H9 (cell line): ENCODE results near the gene STXBP6. TPM values are rescaled to one million over a fixed set of nuclear protein-coding genes. Genes with fewer than 3 reads are reported as not detected.

ENCODE experiments used
- DNase-seq: peaks from one replicate; pipeline ENCODE4 v3.0.0-alpha.2; 2017
- H2AFZ ChIP-seq: one replicate; pipeline ENCODE4 v1.6.1; 2013; ENCODE audit warnings: mild to moderate bottlenecking, low read length, control low read depth, moderate library complexity
- H2AK5ac ChIP-seq: 2 replicates; pipeline ENCODE4 v1.6.1; 2013; ENCODE audit warnings: low read length, control low read depth, mixed read lengths; ENCODE audit not compliant: insufficient read length
- H2BK120ac ChIP-seq: one replicate; pipeline ENCODE4 v1.6.1; 2013; ENCODE audit warnings: low read depth, mild to moderate bottlenecking, low read length, control low read depth, inconsistent platforms; ENCODE audit not compliant: poor library complexity, severe bottlenecking
- H2BK12ac ChIP-seq: 2 replicates; pipeline ENCODE4 v1.6.1; 2013; ENCODE audit warnings: low read length, control low read depth, mixed read lengths, low read depth; ENCODE audit not compliant: insufficient read length
- H2BK15ac ChIP-seq: 2 replicates; pipeline ENCODE4 v1.6.1; 2013; ENCODE audit warnings: low read depth, low read length, control low read depth
- H2BK20ac ChIP-seq: one replicate; pipeline ENCODE4 v1.6.1; 2013; ENCODE audit warnings: low read depth, mild to moderate bottlenecking, low read length, control low read depth, inconsistent platforms; ENCODE audit not compliant: poor library complexity, severe bottlenecking
- H2BK5ac ChIP-seq: 2 replicates; pipeline ENCODE4 v1.6.1; 2013; ENCODE audit warnings: low read length, control low read depth, mixed read lengths; ENCODE audit not compliant: insufficient read length
- H3K14ac ChIP-seq: 2 replicates; pipeline ENCODE4 v1.6.1; 2013; ENCODE audit warnings: low read length, control low read depth; ENCODE audit not compliant: insufficient read depth
- H3K18ac ChIP-seq: 2 replicates; pipeline ENCODE4 v1.6.1; 2013; ENCODE audit warnings: low read depth, mild to moderate bottlenecking, mixed read lengths, low read length, control low read depth; ENCODE audit not compliant: insufficient read length
- H3K23ac ChIP-seq: 2 replicates; pipeline ENCODE4 v1.6.1; 2013; ENCODE audit warnings: low read length, control low read depth, mixed read lengths, low read depth; ENCODE audit not compliant: insufficient read length
- H3K23me2 ChIP-seq: 2 replicates; pipeline ENCODE4 v1.6.1; 2013; ENCODE audit warnings: low read depth, mild to moderate bottlenecking, mixed read lengths, low read length, control low read depth; ENCODE audit not compliant: insufficient read length, poor library complexity, severe bottlenecking
- H3K27ac ChIP-seq: 2 replicates; pipeline ENCODE4 v1.5.1; 2013; ENCODE audit warnings: low read length, control low read depth, mixed read lengths, low read depth; ENCODE audit not compliant: insufficient read length
- H3K27me3 ChIP-seq: 2 replicates; pipeline ENCODE4 v1.6.1; 2013; ENCODE audit warnings: low read length, control low read depth, inconsistent platforms; ENCODE audit not compliant: insufficient read depth
- H3K4ac ChIP-seq: 2 replicates; pipeline ENCODE4 v1.6.1; 2013; ENCODE audit warnings: low read depth, mild to moderate bottlenecking, control low read depth, inconsistent platforms, low read length, moderate library complexity
- H3K4me1 ChIP-seq: 2 replicates; pipeline ENCODE4 v1.6.1; 2013; ENCODE audit warnings: low read length, control low read depth, inconsistent platforms; ENCODE audit not compliant: insufficient read depth
- H3K4me2 ChIP-seq: 2 replicates; pipeline ENCODE4 v1.6.1; 2013; ENCODE audit warnings: low read length, control low read depth, mixed read lengths; ENCODE audit not compliant: insufficient read length, insufficient read depth
- H3K56ac ChIP-seq: 2 replicates; pipeline ENCODE4 v1.6.1; 2013; ENCODE audit warnings: low read depth, mild to moderate bottlenecking, mixed read lengths, low read length, control low read depth; ENCODE audit not compliant: insufficient read length
- H3K79me1 ChIP-seq: 2 replicates; pipeline ENCODE4 v1.6.1; 2013; ENCODE audit warnings: low read depth, mild to moderate bottlenecking, moderate library complexity, low read length, control low read depth, inconsistent platforms; ENCODE audit not compliant: insufficient read depth, poor library complexity, severe bottlenecking
- H3K79me2 ChIP-seq: 2 replicates; pipeline ENCODE4 v1.6.1; 2013; ENCODE audit warnings: low read length, control low read depth, inconsistent platforms; ENCODE audit not compliant: insufficient read depth
- H3K9ac ChIP-seq: 2 replicates; pipeline ENCODE4 v1.6.1; 2013; ENCODE audit warnings: low read length, control low read depth, mixed read lengths; ENCODE audit not compliant: insufficient read length; ENCODE audit errors: extremely low read depth
- H3K9me3 ChIP-seq: one replicate; pipeline ENCODE4 v1.6.1; 2013; ENCODE audit warnings: low read depth, low read length, inconsistent platforms; ENCODE audit not compliant: control insufficient read depth
- H3T11ph ChIP-seq: one replicate; pipeline ENCODE4 v1.6.1; 2013; ENCODE audit warnings: mild to moderate bottlenecking, low read length, control low read depth, inconsistent platforms
- H4K20me1 ChIP-seq: one replicate; pipeline ENCODE4 v1.6.1; 2013; ENCODE audit not compliant: control insufficient read depth, insufficient read length, insufficient read depth
- H4K5ac ChIP-seq: 2 replicates; pipeline ENCODE4 v1.6.1; 2013; ENCODE audit warnings: low read depth, mild to moderate bottlenecking, mixed read lengths, low read length, control low read depth; ENCODE audit not compliant: insufficient read length
- H4K8ac ChIP-seq: replicated peaks from 2 replicates; pipeline ENCODE4 v1.6.1; 2013; ENCODE audit warnings: low read length, control low read depth, mixed read lengths, low read depth; ENCODE audit not compliant: insufficient read length
- H4K91ac ChIP-seq: 2 replicates; pipeline ENCODE4 v1.6.1; 2013; ENCODE audit warnings: low read depth, mild to moderate bottlenecking, moderate library complexity, mixed read lengths, low read length, control low read depth; ENCODE audit not compliant: insufficient read length
- H3K27ac Mint-ChIP-seq, 3 experiments: 2 replicates in 2 of 3; 3 replicates in 1 of 3; pipeline ENCODE4 v1.8.0; 2020 to 2021; ENCODE audit warnings: mixed read lengths in 3 of 3, mild to moderate bottlenecking in 1 of 3, moderate library complexity in 1 of 3
- H3K27me3 Mint-ChIP-seq: 2 replicates; pipeline ENCODE4 v1.8.0; 2021; ENCODE audit warnings: low read depth, mild to moderate bottlenecking, moderate library complexity, mixed read lengths
- H3K36me3 Mint-ChIP-seq, 3 experiments: 2 replicates in 2 of 3; 3 replicates in 1 of 3; pipeline ENCODE4 v1.8.0; 2020 to 2021; ENCODE audit warnings: low read depth in 3 of 3, mixed read lengths in 3 of 3; ENCODE audit not compliant: insufficient read depth in 1 of 3
- H3K4me1 Mint-ChIP-seq, 2 experiments: 2 replicates each; pipeline ENCODE4 v1.8.0; 2020; ENCODE audit warnings: mixed read lengths in 2 of 2
- H3K4me3 Mint-ChIP-seq, 2 experiments: 2 replicates in 1 of 2; 3 replicates in 1 of 2; pipeline ENCODE4 v1.8.0; 2020 to 2021; ENCODE audit warnings: mild to moderate bottlenecking in 2 of 2, mixed read lengths in 2 of 2, moderate library complexity in 1 of 2
- H3K9me3 Mint-ChIP-seq, 2 experiments: 2 replicates in 1 of 2; 3 replicates in 1 of 2; pipeline ENCODE4 v1.8.0; 2020; ENCODE audit warnings: mild to moderate bottlenecking in 2 of 2, mixed read lengths in 2 of 2, moderate library complexity in 1 of 2
- WGBS: extraction: QIAGEN DNeasy Blood & Tissue Kit; methylation state at CpG from one replicate; pipeline ENCODE4 v1.1.7; 2013; ENCODE audit warnings: missing lambda C conversion rate, low lambda C conversion rate, mixed read lengths; ENCODE audit not compliant: insufficient read length; ENCODE audit errors: extremely low coverage; 5-methylcytosine and 5-hydroxymethylcytosine counted together
- total RNA-seq: library from RNA; stranded (reverse); gene quantifications from 2 replicates; pipeline ENCODE4 v1.2.1, GENCODE V29; 2021
- TF ChIP-seq, protein P1 (sequence below): fragments of 200-600 bp; sonication (generic); conservative IDR thresholded peaks from 3 replicates; pipeline ENCODE4 v1.8.0; 2021; ENCODE audit warnings: antibody characterized with exemption, mild to moderate bottlenecking

Gene STXBP6
- total RNA-seq, 1 experiment from 2014 or later, result 3.6 TPM

DNA sequence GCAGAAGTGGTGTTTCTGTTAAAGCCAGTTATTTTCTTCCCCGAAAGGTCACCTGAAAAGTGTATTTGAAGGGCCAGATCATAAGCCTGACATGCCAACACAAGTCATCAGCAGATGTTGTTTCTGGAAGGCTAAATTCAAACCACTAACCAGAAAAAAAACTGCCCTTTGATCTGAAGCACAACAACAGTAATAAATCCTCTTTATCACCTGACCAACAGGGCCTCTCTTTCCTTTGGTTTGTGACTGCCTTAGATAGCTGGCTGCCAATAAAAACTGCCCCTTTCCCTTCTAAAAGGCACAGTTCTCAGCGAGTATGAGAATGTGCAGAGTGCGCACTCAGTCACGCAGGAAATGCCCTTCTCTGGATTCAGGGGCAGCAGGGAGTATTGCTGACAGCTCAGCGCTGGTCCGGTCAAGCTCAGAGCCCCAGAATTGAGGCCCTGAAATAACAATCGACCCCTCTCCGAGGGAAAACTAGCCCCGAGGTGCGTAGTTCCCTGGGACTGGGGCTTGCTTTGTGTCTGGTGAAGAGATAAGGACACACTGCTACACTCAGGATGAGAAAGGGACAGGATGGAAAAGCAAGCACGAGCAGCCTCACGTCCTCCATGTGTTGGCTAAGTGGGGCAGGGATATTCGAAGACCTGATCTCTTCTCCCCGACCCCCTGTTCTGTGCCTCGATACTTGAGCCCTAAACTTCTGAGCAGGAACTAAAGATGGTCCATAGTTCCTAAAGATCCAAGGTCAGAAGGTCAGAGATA is 231.7 kb downstream of the STXBP6 start:
- H3K4me1 Mint-ChIP-seq, result no peaks in the 10 kb centered on the region
- H3K36me3 Mint-ChIP-seq, result no peaks in the 10 kb centered on the region
- H4K91ac ChIP-seq, result no peak overlapping the region
- H3T11ph ChIP-seq, result no peak overlapping the region
- H3K79me1 ChIP-seq, result no peaks in the 10 kb centered on the region
- H3K9me3 ChIP-seq, result no peaks in the 10 kb centered on the region
- H3K23me2 ChIP-seq, result no peaks in the 10 kb centered on the region
- no peak overlapping the region for H3K14ac ChIP-seq
- H3K4me3 Mint-ChIP-seq, result no peak overlapping the region
- no peak overlapping the region for H4K8ac ChIP-seq
- no peak overlapping the region for H2BK5ac ChIP-seq
- H3K9ac ChIP-seq, result no peak overlapping the region
- WGBS, result no CpG with 5 or more reads among the region's 15 CpGs
- H3K4ac ChIP-seq, result no peak overlapping the region
- DNase-seq, result no peak
- no peaks in the 10 kb centered on the region for H3K27me3 Mint-ChIP-seq
- no peak overlapping the region for H2BK120ac ChIP-seq
- H2BK12ac ChIP-seq, result no peak overlapping the region
- H2AFZ ChIP-seq, result no peak overlapping the region
- no peak overlapping the region for H3K18ac ChIP-seq
- H2BK20ac ChIP-seq, result no peak overlapping the region
- no peak overlapping the region for H3K27ac Mint-ChIP-seq
- no peak overlapping the region for H3K56ac ChIP-seq
- H3K27me3 ChIP-seq, result no peaks in the 10 kb centered on the region
- TF ChIP-seq, protein P1, sequence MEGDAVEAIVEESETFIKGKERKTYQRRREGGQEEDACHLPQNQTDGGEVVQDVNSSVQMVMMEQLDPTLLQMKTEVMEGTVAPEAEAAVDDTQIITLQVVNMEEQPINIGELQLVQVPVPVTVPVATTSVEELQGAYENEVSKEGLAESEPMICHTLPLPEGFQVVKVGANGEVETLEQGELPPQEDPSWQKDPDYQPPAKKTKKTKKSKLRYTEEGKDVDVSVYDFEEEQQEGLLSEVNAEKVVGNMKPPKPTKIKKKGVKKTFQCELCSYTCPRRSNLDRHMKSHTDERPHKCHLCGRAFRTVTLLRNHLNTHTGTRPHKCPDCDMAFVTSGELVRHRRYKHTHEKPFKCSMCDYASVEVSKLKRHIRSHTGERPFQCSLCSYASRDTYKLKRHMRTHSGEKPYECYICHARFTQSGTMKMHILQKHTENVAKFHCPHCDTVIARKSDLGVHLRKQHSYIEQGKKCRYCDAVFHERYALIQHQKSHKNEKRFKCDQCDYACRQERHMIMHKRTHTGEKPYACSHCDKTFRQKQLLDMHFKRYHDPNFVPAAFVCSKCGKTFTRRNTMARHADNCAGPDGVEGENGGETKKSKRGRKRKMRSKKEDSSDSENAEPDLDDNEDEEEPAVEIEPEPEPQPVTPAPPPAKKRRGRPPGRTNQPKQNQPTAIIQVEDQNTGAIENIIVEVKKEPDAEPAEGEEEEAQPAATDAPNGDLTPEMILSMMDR, result no peak
- no peaks in the 10 kb centered on the region for H4K20me1 ChIP-seq
- no peak overlapping the region for H4K5ac ChIP-seq
- no peak overlapping the region for H3K4me2 ChIP-seq
- H2BK15ac ChIP-seq, result no peak overlapping the region
- H3K79me2 ChIP-seq, result no peaks in the 10 kb centered on the region
- H3K27ac ChIP-seq, result no peak overlapping the region
- H3K23ac ChIP-seq, result no peak overlapping the region
- no peaks in the 10 kb centered on the region for H3K4me1 ChIP-seq
- H3K9me3 Mint-ChIP-seq, result no peaks in the 10 kb centered on the region
- H2AK5ac ChIP-seq, result no peak overlapping the region
